SKM-1 (cell line): Measurements from ENCODE around the gene PRR36.

ENCODE experiments used
- DNase-seq: peaks from one replicate; lab custom pipeline; 2025; ENCODE audit not compliant: unreplicated experiment; lab: John Stamatoyannopoulos, UW

The PRR36 gene

DNA sequence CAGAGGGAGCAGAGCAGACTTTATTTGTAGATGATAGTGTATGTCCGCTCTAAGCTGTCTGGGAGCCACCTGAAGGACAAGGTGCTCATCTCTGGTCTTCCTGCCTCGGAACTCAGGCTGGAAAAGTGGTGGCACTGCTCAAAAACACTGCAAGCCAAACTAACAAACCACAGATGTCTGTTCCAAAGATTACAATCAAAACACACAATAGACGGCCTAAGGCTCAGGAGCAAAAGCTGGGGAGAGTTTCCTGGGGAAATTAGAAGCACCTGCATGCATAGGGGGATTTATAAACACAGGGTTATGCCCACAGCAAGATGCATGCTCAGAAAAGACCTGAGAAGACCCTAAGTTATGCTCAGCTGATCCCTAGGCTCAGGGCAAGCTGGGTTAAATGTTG, 53.6 kb downstream of the PRR36 start:
- DNase-seq: no peak

GRCh38 chr19:7819337-7819736, 54.9 kb downstream of the PRR36 start:
- DNase-seq: no peak

DNA sequence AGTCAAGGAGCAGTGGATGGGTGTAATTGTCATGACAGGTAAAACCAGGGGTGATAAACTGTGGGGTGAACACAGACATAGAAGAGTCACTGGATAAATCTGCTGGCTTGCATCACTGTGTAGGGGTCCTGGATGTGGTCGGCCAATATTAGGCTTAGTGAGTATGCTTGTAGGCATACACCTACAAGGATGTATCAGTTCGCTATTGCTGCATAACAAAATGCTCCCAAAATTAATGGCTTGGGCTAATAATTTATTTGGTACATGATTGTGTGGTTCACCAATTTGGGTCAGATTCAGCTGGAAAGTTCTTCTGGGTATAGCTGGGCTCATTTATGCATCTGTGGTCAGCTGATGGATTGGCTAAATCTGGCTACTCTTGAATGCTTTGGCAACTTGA, 55.4 kb downstream of the PRR36 start:
- DNase-seq: no peak
